Trophoblast cell (in vitro differentiated cells and primary cell): ENCODE results near the gene SLC4A2.
A peak's percentile ranks its signal among the peaks of the same experiment; 100 is the strongest.

ENCODE experiments used
- DNase-seq, 2 donors: peaks; one replicate each; pipeline ENCODE4 v3.0.0-alpha.2; 2016
- H2AFZ ChIP-seq: 2 replicates; pipeline ENCODE4 v1.6.1; 2013; ENCODE audit warnings: low read length, moderate library complexity, mild to moderate bottlenecking; ENCODE audit not compliant: insufficient read depth, poor library complexity
- H2AK5ac ChIP-seq: 2 replicates; pipeline ENCODE4 v1.6.1; 2013; ENCODE audit warnings: mild to moderate bottlenecking, low read length
- H2BK120ac ChIP-seq: 2 replicates; pipeline ENCODE4 v1.6.1; 2013; ENCODE audit warnings: low read length, mild to moderate bottlenecking, moderate library complexity; ENCODE audit not compliant: insufficient read depth, poor library complexity
- H2BK12ac ChIP-seq: 2 replicates; pipeline ENCODE4 v1.6.1; 2013; ENCODE audit warnings: mild to moderate bottlenecking, low read length, moderate library complexity
- H2BK5ac ChIP-seq: 2 replicates; pipeline ENCODE4 v1.6.1; 2013; ENCODE audit warnings: low read length, low read depth, moderate library complexity, mild to moderate bottlenecking; ENCODE audit not compliant: poor library complexity
- H3K14ac ChIP-seq: 2 replicates; pipeline ENCODE4 v1.6.1; 2013; ENCODE audit warnings: mild to moderate bottlenecking, low read length
- H3K18ac ChIP-seq: 2 replicates; pipeline ENCODE4 v1.6.1; 2013; ENCODE audit warnings: mild to moderate bottlenecking, low read length
- H3K23ac ChIP-seq: 2 replicates; pipeline ENCODE4 v1.6.1; 2013; ENCODE audit warnings: low read length
- H3K27ac ChIP-seq: 2 replicates; pipeline ENCODE4 v1.5.1; 2013; ENCODE audit warnings: low read depth, mild to moderate bottlenecking, inconsistent platforms, low read length, moderate library complexity
- H3K27me3 ChIP-seq: 2 replicates; pipeline ENCODE4 v1.6.1; 2013; ENCODE audit warnings: inconsistent platforms, mild to moderate bottlenecking, low read length, moderate library complexity; ENCODE audit not compliant: insufficient read depth
- H3K36me3 ChIP-seq, 2 experiments: 1 replicate in 1 of 2; 2 replicates in 1 of 2; pipeline ENCODE4 v1.6.1; 2013; ENCODE audit warnings: low read length in 2 of 2, mild to moderate bottlenecking in 2 of 2, moderate library complexity in 1 of 2; ENCODE audit not compliant: insufficient read depth in 2 of 2, control insufficient read depth in 1 of 2
- H3K4ac ChIP-seq: 2 replicates; pipeline ENCODE4 v1.6.1; 2013; ENCODE audit warnings: low read depth, mild to moderate bottlenecking, low read length, moderate library complexity
- H3K4me1 ChIP-seq, 2 experiments: 1 replicate in 1 of 2; 2 replicates in 1 of 2; pipeline ENCODE4 v1.6.1; 2013; ENCODE audit warnings: low read length in 2 of 2, mild to moderate bottlenecking in 2 of 2, moderate library complexity in 1 of 2; ENCODE audit not compliant: insufficient read depth in 2 of 2, control insufficient read depth in 1 of 2
- H3K4me2 ChIP-seq: 2 replicates; pipeline ENCODE4 v1.6.1; 2013; ENCODE audit warnings: inconsistent platforms, mild to moderate bottlenecking, low read length, moderate library complexity
- H3K4me3 ChIP-seq: 2 replicates; pipeline ENCODE4 v1.5.1; 2013; ENCODE audit warnings: mild to moderate bottlenecking, low read depth, low read length, inconsistent platforms
- H3K79me1 ChIP-seq: one replicate; pipeline ENCODE4 v1.6.1; 2013; ENCODE audit warnings: low read length
- H3K79me2 ChIP-seq: 2 replicates; pipeline ENCODE4 v1.6.1; 2013; ENCODE audit warnings: low read length, mild to moderate bottlenecking; ENCODE audit not compliant: control insufficient read depth, insufficient read depth, poor library complexity
- H3K9ac ChIP-seq: 2 replicates; pipeline ENCODE4 v1.6.1; 2013; ENCODE audit warnings: mild to moderate bottlenecking, low read length
- H3K9me3 ChIP-seq: 2 replicates; pipeline ENCODE4 v1.6.1; 2013; ENCODE audit warnings: low read depth, mild to moderate bottlenecking, control low read depth, inconsistent platforms, low read length; ENCODE audit not compliant: insufficient read depth
- H4K12ac ChIP-seq: 2 replicates; pipeline ENCODE4 v1.6.1; 2013; ENCODE audit warnings: low read depth, mild to moderate bottlenecking, low read length, moderate library complexity
- H4K8ac ChIP-seq: 2 replicates; pipeline ENCODE4 v1.6.1; 2013; ENCODE audit warnings: low read depth, mild to moderate bottlenecking, low read length, moderate library complexity
- H4K91ac ChIP-seq: one replicate; pipeline ENCODE4 v1.6.1; 2013; ENCODE audit warnings: low read depth, mild to moderate bottlenecking, low read length, moderate library complexity
- WGBS: extraction: QIAGEN DNeasy Blood & Tissue Kit; methylation state at CpG from one replicate; pipeline ENCODE4 v1.1.7; 2013; ENCODE audit warnings: missing lambda C conversion rate; ENCODE audit not compliant: insufficient read length, insufficient coverage; ENCODE audit errors: extremely low coverage; 5-methylcytosine and 5-hydroxymethylcytosine counted together

SLC4A2 gene

DNA sequence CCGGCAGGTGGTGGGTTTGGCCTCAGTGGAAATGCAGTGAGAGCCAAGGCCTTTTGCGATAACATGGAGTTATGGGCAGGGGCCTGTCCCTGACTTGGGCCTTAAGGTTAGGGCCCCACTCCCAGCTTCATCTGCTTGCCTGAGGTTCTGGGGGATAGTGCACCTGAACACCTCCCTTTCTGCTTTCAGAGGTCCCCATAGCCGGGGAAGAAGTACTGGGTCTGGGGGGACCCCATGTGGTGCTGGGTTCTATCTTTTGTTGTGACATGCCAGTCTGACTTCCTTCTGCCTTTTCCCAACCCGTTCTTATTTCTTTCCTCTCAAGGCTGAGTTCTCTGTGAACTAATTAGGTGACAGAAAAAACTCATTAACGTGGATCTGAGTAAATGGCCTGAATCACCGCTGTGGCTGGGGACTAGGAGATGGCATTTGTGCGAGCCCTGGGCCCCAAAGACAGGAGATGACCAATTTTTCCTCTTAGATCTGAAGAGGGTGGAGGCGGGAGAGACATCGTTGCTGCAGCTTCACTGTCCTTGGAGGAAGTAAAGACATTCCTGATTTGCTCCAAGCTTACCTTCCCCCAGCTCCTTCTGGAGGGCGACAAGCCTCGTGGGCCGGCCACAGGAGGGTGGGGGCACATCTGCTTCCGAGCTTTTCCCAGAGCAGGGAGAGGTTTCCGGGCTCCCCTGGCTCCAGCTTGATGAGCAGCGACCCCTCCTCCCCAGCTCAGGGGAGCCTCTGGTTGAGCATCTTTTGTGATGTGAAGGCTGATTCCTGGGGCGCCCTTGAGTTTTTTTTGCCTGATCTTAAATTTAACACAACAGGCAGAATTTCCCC lies 28.8 kb downstream of the SLC4A2 start:
- H3K9me3 ChIP-seq, result no peaks in the 10 kb centered on the region
- H2BK5ac ChIP-seq, result no peak overlapping the region
- H3K4me2 ChIP-seq, result peak overlapping the region; percentile 97
- peak overlapping the region; percentile 8 for H2AFZ ChIP-seq
- H4K12ac ChIP-seq, result no peak overlapping the region
- peaks cover 27% of the 10 kb centered on the region for H3K79me1 ChIP-seq
- H3K18ac ChIP-seq, result peak overlapping the region; percentile 85
- peak overlapping the region; percentile 87 for H3K4ac ChIP-seq
- peak overlapping the region; percentile 75 for H3K4me3 ChIP-seq
- H3K23ac ChIP-seq, result no peak overlapping the region
- H2BK12ac ChIP-seq, result peak overlapping the region; percentile 8
- H3K36me3 ChIP-seq, result peaks cover 0 to 4% of the 10 kb centered on the region in 2 experiments
- no CpG with 5 or more reads among the region's 16 CpGs for WGBS
- no peak overlapping the region for H3K27ac ChIP-seq
- H3K4me1 ChIP-seq, result peaks cover 37 to 48% of the 10 kb centered on the region in 2 experiments
- no peaks in the 10 kb centered on the region for H3K27me3 ChIP-seq
- peak overlapping the region; percentile 50 for H4K8ac ChIP-seq
- no peak overlapping the region for H2BK120ac ChIP-seq
- no peak overlapping the region for H2AK5ac ChIP-seq
- H3K14ac ChIP-seq, result peak overlapping the region; percentile 76
- H3K79me2 ChIP-seq, result peaks cover 23% of the 10 kb centered on the region
- peak overlapping the region; percentile 41 for H4K91ac ChIP-seq
- DNase-seq, result no peak
- no peak overlapping the region for H3K9ac ChIP-seq

GRCh38 chr7:151088856-151089699 lies 29.7 kb downstream of the SLC4A2 start:
- no peak overlapping the region for H3K23ac ChIP-seq
- peak overlapping the region; percentile 13 for H4K12ac ChIP-seq
- H3K14ac ChIP-seq, result peak overlapping the region; percentile 20
- H3K4me1 ChIP-seq, result peaks cover 35 to 44% of the 10 kb centered on the region in 2 experiments
- H3K27ac ChIP-seq, result peak overlapping the region; percentile 54
- peak overlapping the region; percentile 18 for H3K4ac ChIP-seq
- no peak overlapping the region for H2BK120ac ChIP-seq
- H3K79me2 ChIP-seq, result peaks cover 27% of the 10 kb centered on the region
- H2AK5ac ChIP-seq, result peak overlapping the region; percentile 21
- peak overlapping the region; percentile 6 for H4K8ac ChIP-seq
- H2BK5ac ChIP-seq, result no peak overlapping the region
- H3K79me1 ChIP-seq, result peaks cover 25% of the 10 kb centered on the region
- peak in 1 of 2 donors; percentile 44 for DNase-seq
- no peak overlapping the region for H2AFZ ChIP-seq
- no peak overlapping the region for H3K4me3 ChIP-seq
- H3K36me3 ChIP-seq, result peaks cover 5 to 6% of the 10 kb centered on the region in 2 experiments
- no peaks in the 10 kb centered on the region for H3K27me3 ChIP-seq
- no peaks in the 10 kb centered on the region for H3K9me3 ChIP-seq
- peak overlapping the region; percentile 21 for H3K4me2 ChIP-seq
- peak overlapping the region; percentile 47 for H3K18ac ChIP-seq
- no CpG with 5 or more reads among the region's 30 CpGs for WGBS
- no peak overlapping the region for H3K9ac ChIP-seq
- peak overlapping the region; percentile 29 for H4K91ac ChIP-seq
- H2BK12ac ChIP-seq, result peak overlapping the region; percentile 23

DNA sequence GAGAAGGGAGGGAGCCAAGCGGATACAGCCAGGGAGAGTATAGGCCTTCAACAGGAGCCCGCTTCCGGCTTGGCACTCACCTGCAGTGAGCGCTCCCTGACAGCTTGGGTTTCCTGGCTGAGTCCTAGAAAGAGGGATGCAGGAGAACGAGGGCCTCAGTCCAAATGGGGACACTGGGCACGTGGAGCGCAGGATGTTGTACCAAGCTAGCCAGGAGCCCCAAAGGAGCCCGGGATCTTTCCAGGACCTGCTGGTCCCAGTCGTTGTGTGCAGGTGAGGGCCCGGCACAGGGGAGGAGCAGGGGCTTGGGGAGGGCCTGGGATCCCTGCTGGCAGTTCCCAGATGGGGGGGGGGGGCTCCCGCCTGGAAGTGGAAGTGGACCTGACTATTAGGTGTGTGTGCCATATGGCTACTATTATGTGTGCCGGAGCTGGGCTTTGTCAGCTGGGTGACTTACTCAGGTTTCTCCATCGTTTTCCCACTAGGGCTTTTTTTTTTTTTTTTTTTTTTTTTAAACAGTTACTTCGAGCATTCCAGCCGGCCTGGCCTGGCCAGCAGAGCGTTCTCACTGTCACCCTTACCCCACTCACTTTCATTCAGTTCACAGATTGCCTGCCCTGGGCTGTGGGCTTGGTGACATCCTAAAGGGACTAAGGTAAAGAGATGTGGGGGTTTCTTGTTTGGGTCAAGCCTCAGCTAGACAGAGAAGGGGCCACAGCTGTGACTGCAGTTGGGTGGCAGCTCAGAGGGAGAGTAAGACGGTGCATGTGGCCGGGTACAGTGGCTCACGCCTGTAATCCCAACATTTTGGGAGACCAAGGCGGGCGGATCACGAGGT lies 30.7 kb downstream of the SLC4A2 start:
- Histone ChIP-seq H2BK120ac (no peak overlapping the region), H2AK5ac (no peak overlapping the region), H4K8ac (peak overlapping the region; percentile 6), H4K91ac (peak overlapping the region; percentile 29), H2BK12ac (no peak overlapping the region), H3K9ac (no peak overlapping the region), H3K27me3 (no peaks in the 10 kb centered on the region), H3K9me3 (no peaks in the 10 kb centered on the region), H3K18ac (peak overlapping the region; percentile 47), H3K4ac (peak overlapping the region; percentile 80), H3K27ac (peak overlapping the region; percentile 54), H3K4me3 (no peak overlapping the region), H3K4me2 (peak overlapping the region; percentile 23), H3K14ac (peak overlapping the region; percentile 11), H3K79me2 (peaks cover 27% of the 10 kb centered on the region), H2AFZ (no peak overlapping the region), H2BK5ac (no peak overlapping the region), H3K79me1 (peaks cover 25% of the 10 kb centered on the region), H3K36me3 (peaks cover 5 to 7% of the 10 kb centered on the region in 2 experiments), H3K23ac (no peak overlapping the region), H3K4me1 (peaks cover 35 to 44% of the 10 kb centered on the region in 2 experiments), H4K12ac (no peak overlapping the region)
- DNase-seq, result no peak
- WGBS, result no CpG with 5 or more reads among the region's 22 CpGs

DNA sequence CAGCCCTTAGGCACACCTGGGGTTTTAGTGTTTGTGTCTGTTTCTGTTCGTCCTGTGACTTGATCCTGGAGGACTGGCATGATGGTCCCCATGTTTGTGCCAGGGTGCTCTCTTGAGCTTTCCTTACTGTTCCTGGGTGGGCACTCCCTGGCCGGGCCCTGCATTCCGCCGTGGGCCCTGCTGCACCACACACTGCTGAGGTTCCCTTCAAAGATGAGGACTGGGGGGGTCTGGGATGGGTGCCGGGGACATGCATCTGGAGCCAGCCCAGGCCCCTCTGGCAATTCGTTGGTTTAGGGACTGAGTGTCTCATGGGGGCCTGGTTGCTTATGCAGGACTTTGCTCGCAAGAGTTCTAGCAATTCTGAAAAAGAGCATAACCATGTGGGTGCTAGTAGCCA lies 31.6 kb downstream of the SLC4A2 start:
- peaks cover 17% of the 10 kb centered on the region for H3K79me1 ChIP-seq
- no peak for DNase-seq
- WGBS, result no CpG with 5 or more reads among the region's 7 CpGs

More for the DNA sequence above, 31.6 kb downstream of the SLC4A2 start:
- H3K4ac ChIP-seq, result peak overlapping the region; percentile 37
- no peak overlapping the region for H3K9ac ChIP-seq
- H3K36me3 ChIP-seq, result peaks cover 5 to 7% of the 10 kb centered on the region in 2 experiments
- H4K91ac ChIP-seq, result no peak overlapping the region
- no peak overlapping the region for H2BK120ac ChIP-seq
- H3K27me3 ChIP-seq, result no peaks in the 10 kb centered on the region
- peaks cover 25% of the 10 kb centered on the region for H3K79me2 ChIP-seq
- no peak overlapping the region for H3K4me2 ChIP-seq
- H3K9me3 ChIP-seq, result no peaks in the 10 kb centered on the region
- no peak overlapping the region for H3K4me3 ChIP-seq
- no peak overlapping the region for H2BK12ac ChIP-seq
- H3K27ac ChIP-seq, result no peak overlapping the region
- H2AK5ac ChIP-seq, result no peak overlapping the region
- no peak overlapping the region for H2BK5ac ChIP-seq
- H2AFZ ChIP-seq, result no peak overlapping the region
- H3K14ac ChIP-seq, result no peak overlapping the region
- no peak overlapping the region for H4K8ac ChIP-seq
- H3K18ac ChIP-seq, result no peak overlapping the region
- H3K23ac ChIP-seq, result no peak overlapping the region
- H3K4me1 ChIP-seq, result peaks cover 27 to 36% of the 10 kb centered on the region in 2 experiments
- no peak overlapping the region for H4K12ac ChIP-seq
